ENCODE measurements around the gene ZNF14.

Gene ZNF14

GRCh38 chr19:19662871-19663255, 70.0 kb downstream of the ZNF14 start:
- TF ChIP-seq GABPA (IDR thresholded peaks at IDR 0.05; ENCODE audit: low read depth) (no peak), CTCF (IDR thresholded peaks at IDR 0.05; ENCODE audit: insufficient read depth, low read length) (no peak), POLR2AphosphoS5 (IDR thresholded peaks at IDR 0.05; ENCODE audit: low read depth) (no peak), SPI1 (IDR thresholded peaks at IDR 0.05; ENCODE audit: borderline replicate concordance, low read depth) (no peak), REST (IDR thresholded peaks at IDR 0.05; ENCODE audit: insufficient replicate concordance, low read depth) (no peak)
- Histone ChIP-seq H3K4me3 (replicated peaks; ENCODE audit: insufficient read depth, low read length) (peak overlapping the region; percentile 71), H3K27ac (replicated peaks) (peak overlapping the region; percentile 91), H3K27me3 (ENCODE audit: insufficient read depth, poor library complexity, severe bottlenecking) (no peaks in the 10 kb centered on the region)
- peak in 1 of 2 experiments; percentile 58 for DNase-seq (ENCODE audit: low read depth in 1 of 2, low spot score in 1 of 2)

GRCh38 chr19:19662344-19662743, 70.6 kb downstream of the ZNF14 start:
- Histone ChIP-seq H3K27ac (replicated peaks) (peak overlapping the region; percentile 91), H3K27me3 (ENCODE audit: insufficient read depth, poor library complexity, severe bottlenecking) (no peaks in the 10 kb centered on the region), H3K4me3 (replicated peaks; ENCODE audit: insufficient read depth, low read length) (peak overlapping the region; percentile 71)
- no peak for TF ChIP-seq REST (IDR thresholded peaks at IDR 0.05; ENCODE audit: insufficient replicate concordance, low read depth)
- TF ChIP-seq POLR2AphosphoS5 (IDR thresholded peaks at IDR 0.05; ENCODE audit: low read depth), result no peak
- no peak for DNase-seq (ENCODE audit: low read depth in 1 of 2, low spot score in 1 of 2)

- Histone ChIP-seq H3K27ac (replicated peaks) (peak overlapping the region; percentile 91), H3K27me3 (ENCODE audit: insufficient read depth, poor library complexity, severe bottlenecking) (no peaks in the 10 kb centered on the region), H3K4me3 (replicated peaks; ENCODE audit: insufficient read depth, low read length) (peak overlapping the region; percentile 34)
- TF ChIP-seq GABPA (IDR thresholded peaks at IDR 0.05; ENCODE audit: low read depth) (no peak), SPI1 (IDR thresholded peaks at IDR 0.05; ENCODE audit: borderline replicate concordance, low read depth) (peak; percentile 91)
- DNase-seq (ENCODE audit: low read depth in 1 of 2, low spot score in 1 of 2), result peak; percentile 87 to 88
Observed at GRCh38 chr19:19661675-19662251, 71.1 kb downstream of the ZNF14 start.

GRCh38 chr19:19661141-19661674, 71.7 kb downstream of the ZNF14 start:
- DNase-seq (ENCODE audit: low read depth in 1 of 2, low spot score in 1 of 2), result no peak
- Histone ChIP-seq H3K4me3 (replicated peaks; ENCODE audit: insufficient read depth, low read length) (peak overlapping the region; percentile 34), H3K27ac (replicated peaks) (peak overlapping the region; percentile 91), H3K27me3 (ENCODE audit: insufficient read depth, poor library complexity, severe bottlenecking) (no peaks in the 10 kb centered on the region)
- TF ChIP-seq GABPA (IDR thresholded peaks at IDR 0.05; ENCODE audit: low read depth) (no peak), REST (IDR thresholded peaks at IDR 0.05; ENCODE audit: insufficient replicate concordance, low read depth) (no peak), SPI1 (IDR thresholded peaks at IDR 0.05; ENCODE audit: borderline replicate concordance, low read depth) (no peak), CTCF (IDR thresholded peaks at IDR 0.05; ENCODE audit: insufficient read depth, low read length) (no peak), POLR2AphosphoS5 (IDR thresholded peaks at IDR 0.05; ENCODE audit: low read depth) (no peak)

All from HL-60 (cell line).